Measurements from ENCODE around the gene TMED4.
"Not testable (repeated sequence)": the region's sequence is repeated elsewhere in the genome, so short reads cannot be mapped to it uniquely, and the experiment has no call there.

Gene TMED4

GRCh38 chr7:44568771-44569560 is 13.1 kb downstream of the TMED4 start:
- DNase-seq = no peak

- DNase-seq = no peak
Observed at GRCh38 chr7:44567884-44568283, 14.1 kb downstream of the TMED4 start.

- DNase-seq = no peak
Observed at GRCh38 chr7:44566680-44567079, 15.4 kb downstream of the TMED4 start.

GRCh38 chr7:44565795-44566559 is 16.1 kb downstream of the TMED4 start:
- DNase-seq = peak in 1 of 3 experiments; percentile 57

DNA sequence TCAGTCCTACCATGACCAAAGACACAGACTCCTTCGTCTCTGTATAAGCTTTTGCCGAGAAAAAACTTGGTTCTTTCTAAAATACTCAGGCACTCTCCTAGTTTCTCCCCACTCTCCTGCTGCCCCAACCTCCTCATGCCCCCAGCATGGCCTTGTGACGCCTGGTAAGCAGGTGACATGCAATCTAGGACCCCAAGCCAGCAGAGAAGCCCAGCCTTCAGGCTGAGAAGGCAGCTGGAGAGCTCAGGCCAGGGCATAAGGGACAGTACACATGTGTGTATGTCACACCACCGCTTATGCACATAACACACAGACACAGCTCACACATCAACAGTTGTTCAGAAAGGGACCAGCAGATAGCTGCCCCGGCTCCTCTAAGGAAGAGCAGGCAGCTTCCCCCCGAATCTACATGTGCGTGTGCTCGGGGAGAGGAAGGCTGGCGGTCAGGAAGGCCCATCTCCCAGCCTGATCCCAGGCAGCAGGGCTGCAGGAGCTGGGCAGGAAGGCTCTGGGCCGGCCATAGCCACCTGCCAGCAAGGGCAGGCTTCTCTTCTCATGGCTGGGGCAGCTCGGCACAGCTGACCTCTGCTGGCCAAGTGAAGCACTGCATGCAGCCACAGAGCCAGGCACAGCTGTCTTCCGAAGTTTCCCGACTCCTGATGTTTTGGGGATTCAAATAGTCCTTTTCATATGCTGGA is 16.8 kb downstream of the TMED4 start:
- DNase-seq = peak; percentile 21 to 69 (median 45)

DNA sequence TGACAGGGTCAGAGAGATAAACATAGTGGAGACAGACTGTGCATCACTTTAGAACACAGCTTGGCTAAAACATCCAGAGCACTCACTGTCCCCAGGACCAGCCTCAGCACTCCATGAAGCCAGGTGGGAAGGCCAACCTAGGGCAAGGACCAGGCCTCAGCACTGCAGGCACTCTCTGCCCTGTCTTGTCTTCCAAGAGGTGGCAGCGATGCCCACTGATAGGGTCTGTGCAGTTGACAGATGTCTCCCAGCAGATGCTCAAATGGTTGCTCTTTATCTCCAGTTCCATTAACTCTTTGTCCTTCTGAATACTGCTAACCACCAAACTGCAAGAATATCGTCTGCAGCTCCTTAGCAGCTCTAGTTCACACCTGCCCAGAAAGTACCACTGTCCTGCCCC is 17.4 kb downstream of the TMED4 start:
- DNase-seq = no peak

- DNase-seq = no peak
Observed at GRCh38 chr7:44563171-44563679, 18.8 kb downstream of the TMED4 start.

DNA sequence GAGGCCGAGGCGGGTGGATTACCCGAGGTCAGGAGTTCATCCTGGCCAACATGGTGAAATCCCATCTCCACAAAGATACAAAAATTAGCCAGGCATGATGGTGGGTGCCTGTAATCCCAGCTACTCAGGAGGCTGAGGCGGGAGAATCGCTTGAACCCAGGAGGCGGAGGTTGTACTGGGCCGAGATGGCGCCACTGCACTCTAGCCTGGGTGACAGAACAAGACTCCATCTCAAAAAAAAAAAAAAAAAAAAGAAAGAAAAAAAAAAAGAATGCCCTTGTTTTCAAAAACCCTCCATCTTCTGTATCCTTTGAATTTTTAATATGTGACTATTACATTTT is 19.4 kb downstream of the TMED4 start:
- DNase-seq = not testable (repeated sequence)

DNA sequence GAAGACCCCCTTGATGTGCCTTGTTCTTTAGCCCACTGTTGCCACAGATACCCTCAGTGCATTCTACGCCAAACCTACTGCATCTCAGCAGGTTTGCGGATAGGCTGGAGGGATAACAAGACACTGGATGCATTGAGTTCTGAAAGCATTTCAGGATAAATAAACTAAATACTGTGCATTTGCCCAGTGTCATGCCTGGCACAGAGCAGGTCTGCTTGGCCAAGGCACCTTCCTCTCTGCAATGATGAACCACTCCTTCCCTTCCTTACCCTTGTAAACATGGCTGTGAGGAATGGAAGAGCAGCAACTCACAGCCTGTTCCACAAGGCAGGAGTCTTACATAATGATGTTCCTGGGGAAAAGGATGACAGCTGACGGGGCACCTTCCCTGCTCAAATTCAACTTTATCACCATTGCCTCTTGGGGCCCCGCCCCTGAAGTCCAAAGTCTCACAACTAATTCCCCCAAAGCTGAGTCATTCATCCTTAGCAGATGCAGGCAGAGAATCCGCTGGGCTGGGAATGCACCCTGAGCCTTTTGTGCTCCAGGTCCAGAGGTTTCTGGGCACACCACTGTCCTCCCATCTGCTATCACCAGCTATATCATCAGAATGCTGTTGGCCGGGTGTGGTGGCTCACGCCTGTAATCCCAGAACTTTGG is 19.9 kb downstream of the TMED4 start:
- DNase-seq = no peak

- DNase-seq = no peak
Observed at GRCh38 chr7:44561481-44561880, 20.6 kb downstream of the TMED4 start.

DNA sequence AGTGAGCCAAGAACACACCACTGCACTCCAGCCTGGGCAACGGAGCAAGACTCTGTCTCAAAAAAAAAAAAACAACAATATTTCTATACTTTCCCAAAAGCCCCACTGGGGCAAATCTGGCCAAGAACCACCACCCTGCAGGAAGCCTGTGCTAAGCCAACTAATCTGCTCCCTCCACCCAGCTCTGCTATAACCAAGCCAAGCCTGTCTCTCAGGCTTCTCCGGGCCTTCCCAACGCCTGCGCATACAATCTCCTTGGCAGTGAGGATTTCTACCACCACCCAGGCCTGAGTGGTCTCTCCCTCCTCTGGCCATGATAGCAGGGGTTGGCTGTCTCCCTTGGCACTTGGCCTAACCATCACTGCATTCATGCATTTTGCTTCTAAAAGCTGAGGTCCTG is 22.5 kb downstream of the TMED4 start:
- DNase-seq = no peak

DNA sequence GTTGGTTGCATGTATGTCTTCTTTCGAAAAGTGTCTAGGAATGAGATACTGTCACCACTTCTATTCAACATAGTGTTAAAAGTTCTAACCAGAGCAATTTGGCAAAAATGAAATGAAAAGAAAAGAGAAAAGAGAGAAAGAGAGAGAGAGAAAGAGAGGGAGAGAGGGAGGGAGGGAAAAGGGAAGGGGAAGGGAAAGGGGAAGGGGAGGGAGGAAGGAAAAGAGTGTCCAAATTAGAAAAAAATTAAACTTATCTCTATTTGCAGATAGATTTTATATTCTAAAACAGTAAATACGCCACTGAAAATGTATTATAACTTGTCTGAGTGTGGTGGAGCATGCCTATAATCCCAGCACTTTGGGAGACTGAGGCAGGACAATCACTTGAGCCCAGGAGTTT is 24.5 kb downstream of the TMED4 start:
- DNase-seq = no peak

GRCh38 chr7:44555350-44555749 is 26.7 kb downstream of the TMED4 start:
- DNase-seq = no peak

GRCh38 chr7:44552473-44553005 is 29.5 kb downstream of the TMED4 start:
- DNase-seq = not testable (repeated sequence)

GRCh38 chr7:44549457-44549856 is 32.6 kb downstream of the TMED4 start:
- no peak for DNase-seq

- no peak for DNase-seq
Observed at GRCh38 chr7:44548893-44549292, 33.1 kb downstream of the TMED4 start.

DNA sequence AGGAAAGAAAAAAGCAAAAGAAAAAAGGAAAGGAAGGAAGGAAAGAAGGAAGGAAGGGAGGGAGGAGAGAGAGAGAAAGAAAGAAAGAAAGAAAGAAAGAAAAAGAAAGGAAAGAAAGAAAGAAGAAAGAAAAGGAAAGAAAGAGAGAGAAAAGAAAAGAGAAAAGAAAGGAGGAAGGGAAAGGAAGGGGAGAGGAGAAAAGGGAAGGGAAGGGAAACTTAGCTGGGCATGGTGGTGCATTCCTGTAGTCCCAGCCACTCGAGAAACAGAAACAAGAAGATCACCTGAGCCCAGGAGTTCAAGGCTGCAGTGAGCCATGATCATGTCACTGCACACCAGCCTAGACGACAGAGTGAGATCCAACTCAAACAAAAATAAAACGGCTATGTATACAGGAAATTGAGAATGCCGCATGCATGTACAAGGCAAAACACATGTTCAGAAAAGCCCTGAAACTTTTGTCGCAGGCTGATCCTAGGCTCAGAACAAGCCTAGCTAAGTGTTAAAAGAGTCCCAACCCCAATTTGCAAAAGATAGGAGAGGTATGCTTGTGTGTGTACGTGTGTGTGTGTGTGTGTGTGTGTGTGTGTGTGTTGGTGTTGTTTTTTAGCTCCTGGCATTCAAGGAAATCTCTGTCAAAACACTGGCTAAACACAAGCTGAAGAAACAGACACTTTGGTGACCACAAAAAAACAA is 34.3 kb downstream of the TMED4 start:
- no peak for DNase-seq

DNA sequence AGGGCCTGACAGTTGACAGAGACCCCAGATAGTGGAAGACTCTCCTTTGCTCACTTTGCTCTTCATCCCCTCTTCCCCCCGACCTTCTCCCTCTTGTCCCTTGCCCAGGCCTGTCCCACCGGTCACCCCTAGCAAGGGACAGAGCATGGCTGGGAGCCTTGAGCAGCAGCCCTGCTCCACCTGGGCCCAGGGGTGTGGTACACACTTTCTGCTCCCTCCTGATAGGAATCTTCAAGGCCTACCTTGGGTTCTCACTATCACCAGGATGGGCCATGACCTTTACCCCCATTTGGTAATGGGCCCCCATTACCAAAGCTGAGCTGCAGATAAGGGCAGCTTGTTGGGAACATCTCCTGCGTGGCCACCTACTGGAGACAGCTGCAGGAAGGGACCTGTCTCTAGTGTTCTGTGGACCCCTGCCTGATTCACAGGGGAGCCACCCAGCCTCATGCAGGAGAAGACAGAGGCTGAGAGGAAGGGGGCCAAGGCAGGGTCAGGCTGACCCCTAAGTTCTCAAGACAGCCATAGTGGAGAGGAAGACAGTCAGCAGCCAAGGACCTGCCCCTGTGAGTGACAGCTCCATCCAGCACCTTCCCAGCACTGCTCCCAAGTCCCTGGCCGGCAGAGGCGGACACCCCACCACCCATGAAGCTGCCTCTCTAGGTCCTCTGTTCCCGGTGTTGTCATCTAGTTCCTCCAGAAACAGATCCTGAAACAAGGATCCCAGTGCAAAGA is 40.0 kb downstream of the TMED4 start:
- no peak for DNase-seq

DNA sequence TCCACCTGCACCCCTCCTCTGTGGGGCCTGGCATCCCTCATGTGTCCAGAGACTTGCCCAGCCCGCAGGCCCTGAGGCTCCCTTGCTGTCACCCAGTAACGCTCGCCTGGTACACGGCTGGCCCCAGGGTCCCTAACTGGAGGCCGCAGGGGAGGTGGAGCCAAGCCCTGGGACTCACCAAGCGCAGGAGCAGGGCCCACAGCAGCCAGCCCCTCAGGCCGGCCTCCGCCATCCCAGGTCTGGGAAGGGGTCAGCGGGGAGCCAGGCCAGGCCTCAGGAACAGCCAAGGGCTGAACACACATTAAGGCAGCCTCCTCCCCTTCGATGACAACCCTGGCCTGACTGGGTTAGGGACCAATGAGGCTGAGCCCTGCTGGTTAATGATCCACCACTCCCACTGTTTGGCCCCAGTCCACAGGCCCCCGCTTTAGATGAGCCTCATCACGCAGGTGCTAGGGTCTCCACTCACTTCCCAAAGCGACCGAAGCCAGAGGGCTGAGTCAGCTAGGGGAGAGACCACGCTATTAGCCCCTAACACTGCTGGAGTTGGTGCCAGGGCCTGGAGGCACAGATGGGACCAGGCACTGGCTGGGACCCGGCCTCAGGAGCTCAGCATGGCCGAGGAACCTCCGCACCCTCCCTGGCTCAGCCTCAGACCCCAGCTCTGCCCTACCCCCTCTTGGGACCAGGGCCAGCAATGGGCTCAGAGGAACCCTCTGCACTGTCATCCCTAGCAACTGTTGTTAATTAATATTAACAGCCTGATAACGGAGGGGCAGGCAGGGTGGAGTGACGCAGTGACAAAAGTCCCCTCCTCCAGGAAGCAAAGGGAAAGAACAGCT is 40.8 kb downstream of the TMED4 start, which contains the start of gene NPC1L1:
Gene NPC1L1, minus strand, starts transcription at position 303 of the 842 bp plus-strand sequence. Its CDS starts 71 bp downstream, at position 232.
- no peak for DNase-seq

DNA sequence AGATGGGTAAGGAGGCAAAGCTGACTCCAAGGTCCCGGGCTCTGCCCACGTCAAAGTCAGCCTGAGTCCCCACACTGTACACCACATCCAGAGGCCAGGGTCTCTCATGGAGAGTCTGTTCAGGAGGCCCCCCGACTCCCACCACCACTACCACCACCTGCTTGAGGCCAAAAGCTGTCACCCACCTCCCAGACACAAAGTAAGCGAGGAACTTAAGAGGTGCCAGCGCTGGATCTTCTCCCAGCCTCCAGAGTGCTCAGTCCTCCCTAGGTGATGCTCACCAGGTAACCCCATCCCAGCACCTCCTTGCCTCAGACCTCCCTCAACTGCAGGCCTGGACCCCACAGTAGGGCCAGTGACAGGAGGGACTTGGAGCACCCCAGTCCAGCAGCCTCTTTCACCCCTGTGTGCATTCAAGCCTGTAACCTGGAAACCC is 41.4 kb downstream of the TMED4 start:
- no peak for DNase-seq
